ENCODE measurements around the gene NDUFS1. TPM values are rescaled to one million over a fixed set of nuclear protein-coding genes. Genes with fewer than 3 reads are reported as not detected.
"Not testable (repeated sequence)": the region's sequence is repeated elsewhere in the genome, so short reads cannot be mapped to it uniquely, and the experiment has no call there.

The NDUFS1 gene
- total RNA-seq, 1 donor from 2014 or later = 16.4 TPM

DNA sequence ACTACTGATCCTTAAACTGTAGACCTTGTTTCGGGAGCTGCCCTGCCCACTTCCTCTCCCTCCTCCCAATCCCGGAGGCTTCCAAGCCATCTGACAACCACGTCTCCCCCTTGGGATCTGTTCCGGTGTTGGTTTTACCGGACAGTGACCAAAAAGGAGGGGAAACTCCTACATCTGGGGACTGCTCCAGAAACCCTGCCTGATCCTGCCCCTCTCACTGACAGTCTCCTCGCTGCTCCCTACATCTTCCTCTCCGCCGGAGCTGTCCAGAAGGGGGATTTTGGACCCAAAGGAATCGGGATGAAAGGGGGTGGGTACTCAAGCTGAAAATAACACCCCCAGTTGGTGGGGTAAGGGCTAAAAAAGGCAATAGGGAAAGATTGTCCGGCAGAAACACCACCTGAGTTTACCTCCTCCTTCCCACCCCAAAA, 74.8 kb downstream of the NDUFS1 start:
- no peaks in the 10 kb centered on the region for H3K36me3 ChIP-seq
- H3K9me3 ChIP-seq = no peaks in the 10 kb centered on the region
- no peaks in the 10 kb centered on the region for H3K27me3 ChIP-seq
- TF ChIP-seq, protein P1, sequence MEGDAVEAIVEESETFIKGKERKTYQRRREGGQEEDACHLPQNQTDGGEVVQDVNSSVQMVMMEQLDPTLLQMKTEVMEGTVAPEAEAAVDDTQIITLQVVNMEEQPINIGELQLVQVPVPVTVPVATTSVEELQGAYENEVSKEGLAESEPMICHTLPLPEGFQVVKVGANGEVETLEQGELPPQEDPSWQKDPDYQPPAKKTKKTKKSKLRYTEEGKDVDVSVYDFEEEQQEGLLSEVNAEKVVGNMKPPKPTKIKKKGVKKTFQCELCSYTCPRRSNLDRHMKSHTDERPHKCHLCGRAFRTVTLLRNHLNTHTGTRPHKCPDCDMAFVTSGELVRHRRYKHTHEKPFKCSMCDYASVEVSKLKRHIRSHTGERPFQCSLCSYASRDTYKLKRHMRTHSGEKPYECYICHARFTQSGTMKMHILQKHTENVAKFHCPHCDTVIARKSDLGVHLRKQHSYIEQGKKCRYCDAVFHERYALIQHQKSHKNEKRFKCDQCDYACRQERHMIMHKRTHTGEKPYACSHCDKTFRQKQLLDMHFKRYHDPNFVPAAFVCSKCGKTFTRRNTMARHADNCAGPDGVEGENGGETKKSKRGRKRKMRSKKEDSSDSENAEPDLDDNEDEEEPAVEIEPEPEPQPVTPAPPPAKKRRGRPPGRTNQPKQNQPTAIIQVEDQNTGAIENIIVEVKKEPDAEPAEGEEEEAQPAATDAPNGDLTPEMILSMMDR (IDR thresholded peaks at IDR 0.05) = no peak
- peaks cover 0 to 17% of the 10 kb centered on the region in 2 donors for H3K4me1 ChIP-seq
- DNase-seq (ENCODE audit: low spot score in 2 of 2) = peak; percentile 12 to 86
- peak overlapping the region; percentile 88 to 98 for H3K4me3 ChIP-seq
- intact Hi-C loops (cut with DNase I) = loop anchor here (10.0 kb wide), 1 partner anchor 190 kb away; the partner anchor contains the start of gene ZDBF2
- H3K27ac ChIP-seq = peak overlapping the region; percentile 98 to 99

DNA sequence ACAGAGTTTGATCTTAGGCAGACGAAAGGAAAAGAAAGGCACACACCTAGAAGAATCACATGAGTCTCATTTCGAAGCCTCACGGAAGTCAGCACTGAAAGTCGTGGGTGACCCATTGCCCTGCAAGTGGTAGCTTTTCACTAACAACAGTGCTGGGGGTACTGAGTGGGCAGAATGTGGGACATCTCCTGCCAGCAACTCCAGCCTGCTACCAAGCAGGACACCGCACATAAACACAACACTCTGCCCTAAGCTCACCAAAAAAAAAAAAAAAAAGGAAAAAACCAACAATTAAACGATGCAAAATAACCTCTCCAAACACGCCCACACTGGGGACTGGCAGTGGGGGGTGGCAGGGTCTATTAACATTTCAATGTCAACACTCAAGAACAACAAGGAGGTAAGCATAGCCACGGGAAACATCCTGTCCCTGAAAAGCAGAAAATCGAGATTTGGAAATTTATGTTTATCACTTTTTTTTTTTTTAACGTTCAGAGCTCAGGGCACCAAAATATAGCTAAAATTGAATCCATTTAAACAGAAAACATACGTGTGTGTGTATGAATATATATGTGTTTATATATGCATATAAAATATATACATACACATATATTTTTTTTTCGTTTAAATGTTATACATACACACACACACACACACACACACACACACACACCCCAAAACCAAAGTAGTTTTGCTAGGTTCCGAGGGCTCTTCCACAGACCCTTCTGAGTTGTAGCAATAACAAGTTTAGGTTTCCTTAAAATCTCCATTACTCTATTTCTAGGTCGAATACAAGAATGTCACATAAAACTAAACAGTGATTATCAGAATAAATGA, 75.4 kb downstream of the NDUFS1 start:
- Histone ChIP-seq H3K9me3 (no peaks in the 10 kb centered on the region), H3K4me3 (peak overlapping the region; percentile 88 to 98), H3K4me1 (peaks cover 0 to 17% of the 10 kb centered on the region in 2 donors), H3K36me3 (no peaks in the 10 kb centered on the region), H3K27ac (peak overlapping the region; percentile 98 to 99), H3K27me3 (no peaks in the 10 kb centered on the region)
- no peak for DNase-seq (ENCODE audit: low spot score in 2 of 2)
- intact Hi-C loops (cut with DNase I) = loop anchor here (10.0 kb wide), 1 partner anchor 191 kb away; the partner anchor contains the start of gene ZDBF2
- TF ChIP-seq, protein P1 (IDR thresholded peaks at IDR 0.05) = no peak

DNA sequence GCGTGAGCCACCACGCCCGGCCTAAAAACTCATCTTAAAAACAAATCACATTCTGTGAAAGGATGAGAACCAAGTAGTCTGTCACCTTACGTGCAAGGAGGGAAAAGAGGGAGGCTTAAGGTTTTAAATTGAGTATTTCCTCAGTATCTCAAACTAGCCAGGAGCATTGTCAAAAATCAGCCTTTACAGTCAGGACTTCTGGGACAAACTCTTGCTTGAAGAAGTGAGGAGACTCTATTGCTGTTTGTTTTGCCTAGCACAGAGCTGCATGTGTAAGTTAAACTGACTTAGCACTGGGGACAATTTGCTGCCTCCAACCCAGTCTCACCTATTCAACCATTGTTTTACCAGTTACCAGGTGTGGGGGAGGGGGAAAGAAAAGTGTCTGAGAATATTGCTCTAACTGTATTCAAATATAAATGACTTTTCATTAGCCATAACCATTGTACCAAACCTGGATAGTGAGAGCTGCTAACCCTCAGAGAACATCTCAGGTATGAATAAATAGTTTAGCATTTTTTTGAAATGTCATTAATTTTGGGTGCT, 76.9 kb downstream of the NDUFS1 start:
- intact Hi-C loops (cut with DNase I) = loop anchor here (10.0 kb wide), 1 partner anchor 192 kb away; the partner anchor contains the start of gene ZDBF2
- H3K36me3 ChIP-seq = no peaks in the 10 kb centered on the region
- H3K27ac ChIP-seq = no peak overlapping the region
- H3K4me1 ChIP-seq = peaks cover 0 to 10% of the 10 kb centered on the region in 2 donors
- no peak overlapping the region for H3K4me3 ChIP-seq
- TF ChIP-seq, protein P1 (IDR thresholded peaks at IDR 0.05) = no peak
- no peaks in the 10 kb centered on the region for H3K27me3 ChIP-seq
- H3K9me3 ChIP-seq = no peaks in the 10 kb centered on the region
- DNase-seq (ENCODE audit: low spot score in 2 of 2) = no peak

DNA sequence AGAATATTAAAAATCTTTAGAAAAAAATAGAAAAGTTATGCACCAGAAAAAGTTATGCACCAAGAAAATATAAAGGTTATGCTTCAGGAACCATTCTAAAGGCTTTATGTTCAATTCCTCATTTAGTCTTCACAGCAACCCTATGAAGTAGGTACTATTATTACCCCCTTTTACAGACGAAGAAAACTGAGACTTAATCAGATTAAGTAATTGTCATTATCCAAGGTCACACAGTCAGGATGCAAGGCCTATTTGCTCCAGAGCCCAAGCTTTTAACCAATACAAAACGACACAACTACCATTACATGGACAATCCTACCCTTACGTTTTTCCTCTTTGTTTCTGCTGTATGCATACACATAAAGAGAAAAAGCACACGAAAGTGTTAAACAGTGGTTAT, 78.3 kb downstream of the NDUFS1 start:
- TF ChIP-seq, protein P1 (IDR thresholded peaks at IDR 0.05) = no peak
- no peak for DNase-seq (ENCODE audit: low spot score in 2 of 2)
- Histone ChIP-seq H3K9me3 (no peaks in the 10 kb centered on the region), H3K27me3 (no peaks in the 10 kb centered on the region), H3K4me1 (peaks cover 0 to 5% of the 10 kb centered on the region in 2 donors), H3K27ac (no peak overlapping the region), H3K36me3 (no peaks in the 10 kb centered on the region), H3K4me3 (no peak overlapping the region)
- intact Hi-C loops (cut with DNase I) = loop anchor here (10.0 kb wide), 1 partner anchor 194 kb away; the partner anchor contains the start of gene ZDBF2

DNA sequence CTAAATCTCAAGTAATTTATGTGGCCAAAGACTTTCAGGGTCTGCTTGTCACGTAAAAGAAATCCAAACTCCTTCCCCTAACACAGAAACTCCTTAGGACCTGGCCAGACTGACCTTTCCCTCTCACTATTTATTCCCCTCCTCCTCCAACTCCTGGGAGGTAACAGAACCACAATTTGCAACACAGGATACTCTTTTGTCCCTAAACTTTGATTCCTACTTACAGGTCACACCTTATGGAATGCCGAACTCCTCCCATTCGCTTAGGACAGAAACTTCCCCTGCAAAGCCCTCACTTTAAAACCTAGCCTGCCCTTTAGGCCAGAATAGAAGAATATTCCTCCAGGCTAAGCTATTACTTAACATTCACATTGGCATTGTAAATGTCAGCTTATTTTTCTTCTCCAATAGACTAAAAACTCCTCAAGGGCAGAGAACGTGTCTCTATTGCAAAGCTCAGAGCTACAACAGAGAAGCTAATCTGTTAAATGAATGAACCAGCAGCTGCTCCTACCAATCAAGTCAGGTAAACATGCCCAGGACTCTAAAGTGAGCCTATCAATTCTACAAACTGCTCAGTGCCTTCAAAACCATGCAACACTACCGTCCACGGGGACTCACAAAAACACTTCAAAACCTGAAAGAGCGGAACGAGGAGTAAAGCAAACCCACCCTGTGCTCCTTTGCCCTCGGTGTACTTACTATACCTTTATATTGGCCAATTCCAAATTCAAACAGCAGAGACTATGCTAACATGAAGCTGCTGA, 79.4 kb downstream of the NDUFS1 start:
- Histone ChIP-seq H3K27ac (no peak overlapping the region), H3K27me3 (no peaks in the 10 kb centered on the region), H3K4me3 (no peak overlapping the region), H3K9me3 (no peaks in the 10 kb centered on the region), H3K4me1 (peaks cover 0 to 5% of the 10 kb centered on the region in 2 donors), H3K36me3 (no peaks in the 10 kb centered on the region)
- TF ChIP-seq, protein P1 (IDR thresholded peaks at IDR 0.05) = no peak
- DNase-seq (ENCODE audit: low spot score in 2 of 2) = no peak
- intact Hi-C loops (cut with DNase I) = loop anchor here (10.0 kb wide), 1 partner anchor 195 kb away; the partner anchor contains the start of gene ZDBF2

DNA sequence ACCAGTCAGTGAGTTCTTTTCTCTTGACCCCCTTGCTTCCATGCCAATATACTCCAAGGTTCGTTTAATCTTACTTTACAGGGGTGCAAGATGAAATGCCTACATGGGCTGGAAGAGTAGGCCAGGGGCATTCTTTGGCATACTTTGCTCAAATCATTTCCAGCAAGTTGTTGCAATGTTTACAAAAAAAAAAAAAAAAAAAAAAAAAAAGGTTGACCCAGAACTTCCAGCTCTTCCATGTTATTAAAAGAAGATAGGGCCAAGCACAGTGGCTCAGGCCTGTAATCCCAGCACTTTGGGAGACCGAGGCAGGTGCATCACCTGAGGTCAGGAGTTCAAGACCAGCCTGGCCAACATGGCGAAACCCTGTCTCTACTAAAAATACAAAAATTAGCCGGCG, 81.4 kb downstream of the NDUFS1 start:
- H3K36me3 ChIP-seq; H3K4me3 ChIP-seq; intact Hi-C loops (cut with DNase I); H3K9me3 ChIP-seq; H3K4me1 ChIP-seq; DNase-seq (ENCODE audit: low spot score in 2 of 2); H3K27me3 ChIP-seq; H3K27ac ChIP-seq: not testable (repeated sequence)
